Activated CD4-positive, alpha-beta T cell treated with anti-CD3 and anti-CD28 coated beads, Interleukin-2, amount 50 U/mL, for 24 hours (primary cell): ENCODE measurements around the gene PER2.

ENCODE experiments used
- DNase-seq, 2 donors: peaks; one replicate each; pipeline ENCODE4 v3.0.0-alpha.2; 2020; ENCODE audit warnings: low read depth in 1 of 2, low spot score in 1 of 2

The PER2 gene

DNA sequence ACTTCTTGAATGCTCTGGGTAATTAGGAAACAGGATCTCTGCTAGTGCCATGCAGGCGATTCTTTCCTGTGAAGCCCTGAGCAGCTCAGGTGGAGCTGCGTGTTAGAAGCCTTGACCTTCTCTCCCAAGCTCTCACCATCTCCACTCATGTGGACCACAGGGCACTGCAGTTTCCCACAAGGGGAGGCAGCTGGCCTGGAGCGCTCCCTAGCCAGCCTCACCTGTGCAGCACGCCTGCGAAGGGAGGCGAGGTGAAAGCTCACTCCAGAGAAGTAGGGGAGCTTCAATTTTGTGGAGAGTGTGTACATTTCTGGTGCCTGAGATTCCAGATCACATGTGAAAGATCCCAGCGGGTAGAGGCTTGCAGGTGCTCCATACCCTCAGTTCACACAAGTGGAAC lies 37.5 kb downstream of the PER2 start:
- no peak for DNase-seq

DNA sequence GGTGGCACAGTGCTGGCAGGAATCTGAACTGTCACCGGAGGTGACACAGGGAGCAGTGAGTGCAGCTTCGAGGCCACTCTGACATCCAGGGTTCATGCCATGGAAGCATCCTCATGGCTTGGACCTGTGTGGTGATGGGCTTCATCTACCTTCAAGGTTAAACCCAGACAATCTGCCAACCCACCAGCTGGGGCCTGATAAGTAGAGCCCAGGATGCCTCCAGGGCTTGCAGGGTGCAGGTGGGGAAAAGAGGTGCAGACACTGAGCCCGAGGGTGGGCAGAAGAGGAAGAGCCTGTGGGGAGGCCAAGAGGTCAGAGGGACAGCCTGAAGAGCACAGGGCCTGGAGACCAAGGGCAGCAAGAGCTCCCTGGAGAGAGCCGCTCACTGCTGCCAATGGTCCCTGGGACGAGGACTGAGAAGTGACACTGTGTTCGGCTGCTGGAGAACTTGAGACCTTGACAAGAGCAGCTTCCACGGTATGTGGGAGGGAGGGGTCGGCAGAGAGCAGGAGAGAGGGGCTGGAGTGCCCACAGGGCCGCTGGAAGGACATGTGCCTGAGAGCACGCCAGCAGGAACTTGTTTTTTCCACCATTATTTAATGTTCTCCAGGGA lies 40.5 kb downstream of the PER2 start:
- DNase-seq = no peak

GRCh38 chr2:238247002-238247822 lies 41.2 kb downstream of the PER2 start:
- no peak for DNase-seq

GRCh38 chr2:238244151-238244550 lies 44.3 kb downstream of the PER2 start:
- DNase-seq = no peak

GRCh38 chr2:238243496-238244076 lies 44.8 kb downstream of the PER2 start:
- DNase-seq = no peak

DNA sequence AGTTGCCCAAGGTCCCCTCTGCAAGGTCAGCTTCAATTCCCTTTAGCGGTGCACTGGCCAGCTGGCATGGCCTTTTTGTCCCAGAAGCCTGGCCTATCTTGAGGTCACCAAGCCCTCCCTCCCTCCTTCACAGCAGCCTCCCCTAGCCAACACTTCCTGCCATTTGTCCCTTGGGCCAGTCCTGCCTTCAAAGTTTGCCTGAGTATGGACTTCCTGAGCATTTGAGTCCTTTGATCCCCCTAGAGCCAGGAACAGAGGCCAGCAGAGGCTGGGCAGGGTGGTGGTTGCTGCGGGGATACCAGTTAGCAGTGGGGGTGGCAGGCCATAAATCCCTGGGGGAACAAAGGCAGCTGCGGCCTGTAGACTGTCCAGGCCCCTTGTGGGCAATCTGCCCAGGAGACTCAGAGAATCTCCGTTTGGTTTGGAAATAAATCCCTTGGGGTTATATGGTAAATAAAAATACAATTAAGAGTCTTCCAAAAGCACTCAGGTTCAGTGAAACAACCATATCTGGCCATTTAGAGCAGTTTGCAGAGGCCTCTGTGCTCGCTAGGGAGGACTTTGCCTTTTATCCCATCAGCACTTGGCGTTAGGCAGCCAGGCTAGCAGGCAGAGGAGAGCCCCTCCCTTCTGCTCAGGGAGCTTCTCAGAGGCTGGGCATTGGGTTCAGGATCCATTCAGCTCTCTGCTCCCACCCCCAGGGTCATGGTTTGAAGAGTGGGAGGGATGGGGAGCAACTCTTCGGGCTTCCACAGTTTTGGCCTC lies 45.5 kb downstream of the PER2 start:
- no peak for DNase-seq

DNA sequence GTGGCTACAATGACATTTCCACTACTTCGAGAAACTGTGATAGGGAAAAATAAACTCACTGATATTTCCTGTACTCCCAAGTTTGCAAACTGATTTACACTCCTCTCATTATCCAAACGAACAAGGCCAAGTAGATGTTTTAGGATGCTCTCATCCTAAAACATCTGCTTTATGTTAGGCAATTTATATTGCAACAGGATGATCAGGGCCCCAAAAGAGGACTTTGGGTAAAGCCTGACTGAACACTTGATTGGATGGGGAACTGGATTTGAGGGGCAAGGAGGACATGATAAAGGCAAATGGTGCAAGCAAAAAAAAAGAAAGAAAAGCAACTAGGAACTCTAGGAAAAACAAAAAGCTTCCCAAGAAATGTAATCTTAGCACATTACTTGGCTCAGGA lies 46.4 kb downstream of the PER2 start:
- no peak for DNase-seq

GRCh38 chr2:238240757-238241711 lies 47.4 kb downstream of the PER2 start:
- no peak for DNase-seq

DNA sequence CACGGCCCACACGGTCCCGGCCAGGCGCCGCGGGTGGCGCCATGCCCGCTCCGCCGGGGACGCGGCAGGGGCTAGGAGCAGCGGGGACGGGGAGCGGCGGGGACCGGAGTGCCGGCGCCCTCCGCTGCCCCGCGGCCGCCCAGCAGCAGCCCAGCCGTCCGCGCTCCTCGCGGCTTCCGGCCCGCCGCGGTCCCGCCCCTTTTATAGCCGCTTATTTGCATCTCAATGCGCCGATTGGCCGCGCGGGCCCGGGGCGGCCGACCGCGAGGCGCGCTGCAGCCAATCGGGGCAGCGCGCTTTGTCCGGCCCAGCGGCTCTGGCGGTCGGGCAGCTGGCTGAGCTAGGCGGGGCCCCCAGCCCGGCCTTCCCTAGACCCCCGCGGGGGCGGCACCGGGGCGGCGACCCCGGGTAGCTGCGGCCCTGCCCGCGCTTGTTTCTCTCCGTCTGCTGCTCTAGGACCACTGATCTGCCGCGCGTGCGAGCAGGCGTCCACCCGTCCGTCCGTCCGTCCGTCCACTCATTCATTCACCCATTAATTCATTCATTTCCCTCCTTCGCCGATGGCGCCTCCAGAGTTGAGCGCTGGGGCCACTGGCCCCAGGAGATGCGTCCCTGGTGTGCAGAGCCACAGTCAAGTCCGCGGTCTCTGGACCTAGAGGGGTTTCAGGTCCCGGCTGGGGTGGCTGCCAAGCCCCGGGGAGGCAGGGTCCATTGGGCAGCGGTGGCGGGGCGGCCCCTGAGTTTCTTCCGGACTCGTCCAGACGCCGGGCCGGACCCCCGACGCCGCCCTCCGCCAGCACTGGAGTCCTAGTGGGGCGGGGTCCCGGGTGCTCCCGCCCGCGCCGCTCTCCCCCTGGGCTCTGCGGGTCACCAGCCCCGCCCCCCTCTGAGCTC lies 48.3 kb downstream of the PER2 start, which contains the start of gene HES6:
Gene HES6, minus strand, starts transcription at position 176 of the 894 bp plus-strand sequence. Its CDS starts 133 bp downstream, at position 43.
- DNase-seq = peak; percentile 37 to 67

GRCh38 chr2:238239543-238239862 lies 48.9 kb downstream of the PER2 start:
- DNase-seq = no peak

DNA sequence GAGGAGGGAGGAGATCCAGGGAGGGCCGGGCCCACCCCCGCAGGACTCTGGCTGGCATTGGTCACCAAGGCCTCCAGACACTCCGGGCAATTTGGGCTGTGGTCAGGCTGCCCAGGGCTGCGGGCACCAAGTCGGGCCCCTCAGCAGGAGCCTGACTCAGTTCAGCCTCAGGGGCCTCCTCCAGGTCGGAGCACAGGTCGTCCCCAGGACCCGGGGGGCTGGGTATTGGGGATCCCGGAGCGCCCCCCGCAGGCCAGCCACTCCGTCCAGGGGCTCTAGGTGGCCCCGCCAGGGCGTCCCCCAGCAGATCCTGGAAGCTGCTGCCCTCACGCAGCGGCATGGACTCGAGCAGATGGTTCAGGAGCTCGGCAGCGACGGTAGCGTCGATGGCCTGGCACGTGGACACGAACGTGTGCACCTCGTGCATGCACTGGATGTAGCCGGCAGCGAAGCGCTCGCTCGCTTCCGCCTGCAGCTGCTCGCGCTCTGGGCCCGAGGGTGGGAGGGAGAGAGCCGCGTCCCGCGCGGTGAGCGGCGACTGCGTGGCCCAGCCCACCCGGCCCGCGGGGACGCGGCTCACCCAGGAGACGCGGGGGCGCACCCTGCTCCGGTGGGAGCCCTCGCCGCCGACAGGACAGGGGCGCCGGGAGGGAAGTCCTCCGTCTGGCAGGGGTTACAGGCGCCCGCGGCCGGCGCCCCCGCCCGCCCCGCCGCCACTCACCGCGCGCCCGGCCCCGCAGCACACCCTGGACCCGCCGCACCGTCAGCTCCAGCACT lies 49.5 kb downstream of the PER2 start:
- DNase-seq = no peak

DNA sequence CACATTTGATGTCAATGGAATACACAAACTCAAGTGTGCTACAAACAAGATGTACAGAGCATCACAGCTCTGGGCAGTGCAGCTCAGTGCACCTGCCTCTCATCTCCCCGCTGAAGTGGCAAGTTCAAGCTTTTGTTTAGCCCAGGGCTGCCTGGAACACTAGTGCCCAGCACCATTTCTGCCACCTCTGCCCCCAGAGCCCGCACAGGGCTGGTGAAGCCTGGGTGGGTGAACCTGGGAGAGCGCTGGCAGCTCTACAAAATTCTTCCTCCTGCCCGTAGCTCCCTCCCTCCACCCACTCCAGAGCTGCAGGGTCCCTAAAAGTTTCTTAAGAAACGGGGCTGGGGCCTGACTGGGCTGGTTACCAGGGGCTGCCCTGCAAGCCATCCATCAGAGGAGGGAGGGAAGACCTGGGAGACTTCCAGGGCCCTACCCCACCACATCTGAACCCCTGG lies 50.1 kb downstream of the PER2 start:
- DNase-seq = no peak

DNA sequence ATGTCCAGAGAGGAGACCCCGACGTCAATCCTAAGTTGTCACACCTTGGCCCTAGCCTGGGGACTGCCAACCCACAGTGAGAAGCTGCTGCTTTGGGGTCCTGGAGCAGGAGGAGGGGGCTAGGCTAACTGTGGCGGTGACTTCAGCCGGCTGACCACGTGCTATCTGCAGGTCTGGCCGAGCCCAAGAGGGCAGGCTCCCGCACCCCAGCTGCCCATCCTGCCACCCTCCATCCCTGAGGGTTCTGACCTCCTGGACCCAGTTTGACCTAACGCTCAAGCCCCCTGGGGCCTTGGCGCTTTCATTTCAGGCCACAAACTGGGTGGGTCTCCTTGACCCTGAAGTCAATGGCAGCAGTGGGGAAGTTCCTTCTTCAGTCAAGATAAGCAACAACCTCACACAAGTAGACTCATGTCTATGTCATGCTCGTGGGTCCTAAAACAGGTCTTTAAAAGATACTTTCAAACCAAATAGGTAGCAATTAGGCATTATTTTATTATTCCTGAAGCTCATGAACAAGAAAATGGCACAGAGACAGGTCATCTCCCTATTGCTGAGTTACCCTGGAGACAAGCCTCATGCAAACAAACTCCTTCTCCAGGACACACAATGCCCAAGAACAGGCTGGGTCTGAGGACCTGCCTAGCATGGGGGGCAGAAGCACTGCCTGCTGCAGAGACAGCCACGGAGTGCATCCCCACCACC lies 50.8 kb downstream of the PER2 start:
- DNase-seq = no peak

GRCh38 chr2:238236571-238236970 lies 51.8 kb downstream of the PER2 start:
- DNase-seq = no peak

DNA sequence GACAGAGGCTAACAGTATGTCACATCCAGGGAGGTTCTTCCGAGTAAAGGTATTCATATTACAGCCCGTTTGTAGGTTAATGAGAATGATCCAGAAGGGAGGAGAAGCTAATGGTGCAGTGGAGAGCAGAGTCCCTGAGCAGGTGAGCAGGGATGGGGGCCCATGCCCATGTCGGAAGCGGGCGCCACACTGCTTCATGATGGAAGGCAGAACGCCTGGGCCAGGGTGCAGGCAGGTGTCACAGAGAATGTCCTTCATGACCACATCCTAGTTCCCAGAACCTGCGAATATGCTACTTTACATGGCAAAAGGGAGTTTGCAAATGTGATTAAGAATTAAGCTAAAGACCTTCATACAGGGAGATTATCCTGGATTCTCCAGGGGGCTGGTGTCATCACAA lies 52.6 kb downstream of the PER2 start:
- no peak for DNase-seq

DNA sequence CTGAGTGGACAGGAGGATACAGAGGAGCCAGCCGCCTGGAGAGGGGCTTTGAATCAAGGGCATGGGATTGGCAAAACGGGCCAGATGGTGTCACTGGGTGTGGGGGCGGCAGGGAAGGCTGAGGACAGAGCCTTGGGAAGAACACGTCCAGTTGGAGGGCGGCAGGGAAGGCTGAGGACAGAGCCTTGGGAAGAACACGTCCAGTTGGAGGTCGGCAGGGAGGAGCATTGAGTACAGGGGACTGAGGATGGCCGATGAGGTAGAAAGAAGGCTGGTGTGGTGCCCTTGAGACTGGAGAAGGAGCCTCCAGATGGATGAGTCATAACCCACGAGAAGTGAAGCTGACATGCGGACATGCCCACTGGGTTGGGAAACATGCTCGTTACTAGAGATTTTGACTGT lies 53.1 kb downstream of the PER2 start:
- DNase-seq = no peak

DNA sequence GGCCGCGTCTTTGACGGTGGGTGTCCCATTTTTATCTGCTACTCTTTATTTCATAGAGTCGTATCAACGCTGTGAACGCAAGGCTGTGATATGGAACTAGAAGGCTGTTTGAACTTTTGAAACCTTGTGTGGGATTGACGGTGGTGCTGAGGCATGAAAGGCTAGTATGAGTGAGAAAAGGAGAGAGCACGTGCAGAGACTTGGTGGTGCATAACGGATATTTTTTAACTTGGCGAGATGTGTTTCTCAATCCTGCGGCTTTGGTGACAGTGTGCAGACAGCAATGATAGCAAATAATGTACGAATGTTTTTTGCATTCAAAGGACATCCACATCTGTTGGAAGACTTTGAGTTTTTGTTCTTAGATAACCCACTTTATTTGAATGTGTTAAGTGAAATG lies 54.8 kb downstream of the PER2 start:
- DNase-seq = no peak

GRCh38 chr2:238231809-238232208 lies 56.6 kb downstream of the PER2 start:
- no peak for DNase-seq
